Ishikawa (cell line): ENCODE measurements around the gene ASPM.

ENCODE experiments used
- CEBPB ChIP-seq: IDR thresholded peaks from 2 replicates; pipeline ENCODE4 v1.6.1; 2012
- CREB1 ChIP-seq: IDR thresholded peaks from 2 replicates; pipeline ENCODE4 v1.6.1; 2012; ENCODE audit warnings: low read depth
- EGR1 ChIP-seq: IDR thresholded peaks from 2 replicates; pipeline ENCODE4 v1.6.1; 2012
- EP300 ChIP-seq: IDR thresholded peaks from 2 replicates; pipeline ENCODE4 v1.6.1; 2012; ENCODE audit warnings: borderline replicate concordance
- FOXM1 ChIP-seq: IDR thresholded peaks from 2 replicates; pipeline ENCODE4 v1.6.1; 2012; ENCODE audit warnings: low read depth, borderline replicate concordance
- NFIC ChIP-seq: IDR thresholded peaks from 2 replicates; pipeline ENCODE4 v1.6.1; 2012
- RAD21 ChIP-seq: IDR thresholded peaks from 2 replicates; pipeline ENCODE4 v1.6.1; 2012; ENCODE audit warnings: low read depth
- TAF1 ChIP-seq: IDR thresholded peaks from 2 replicates; pipeline ENCODE4 v1.6.1; 2012; ENCODE audit warnings: low read depth, mild to moderate bottlenecking
- TCF12 ChIP-seq: IDR thresholded peaks from 2 replicates; pipeline ENCODE4 v1.6.1; 2012; ENCODE audit warnings: low read depth
- TEAD4 ChIP-seq: IDR thresholded peaks from 2 replicates; pipeline ENCODE4 v1.6.1; 2012
- USF1 ChIP-seq: IDR thresholded peaks from 2 replicates; pipeline ENCODE4 v1.6.1; 2012
- YY1 ChIP-seq: IDR thresholded peaks from 2 replicates; pipeline ENCODE4 v1.6.1; 2012; ENCODE audit warnings: low read depth
- ZBTB7A ChIP-seq: IDR thresholded peaks from 2 replicates; pipeline ENCODE4 v1.6.1; 2012; ENCODE audit warnings: low read depth
- TF ChIP-seq, protein P1 (sequence below): IDR thresholded peaks from 2 replicates; pipeline ENCODE4 v1.6.1; 2012; ENCODE audit warnings: low read depth, mild to moderate bottlenecking
- TF ChIP-seq, protein P2 (sequence below): IDR thresholded peaks from 2 replicates; pipeline ENCODE4 v1.6.1; 2012

Gene ASPM

GRCh38 chr1:197137322-197137721 is 9.1 kb downstream of the ASPM start:
- TF ChIP-seq EP300 (no peak), NFIC (no peak), CREB1 (no peak), CEBPB (no peak), RAD21 (no peak), EGR1 (no peak), FOXM1 (no peak), TAF1 (no peak), ZBTB7A (no peak), USF1 (no peak), TCF12 (no peak), TEAD4 (no peak)
- TF ChIP-seq, protein P1, sequence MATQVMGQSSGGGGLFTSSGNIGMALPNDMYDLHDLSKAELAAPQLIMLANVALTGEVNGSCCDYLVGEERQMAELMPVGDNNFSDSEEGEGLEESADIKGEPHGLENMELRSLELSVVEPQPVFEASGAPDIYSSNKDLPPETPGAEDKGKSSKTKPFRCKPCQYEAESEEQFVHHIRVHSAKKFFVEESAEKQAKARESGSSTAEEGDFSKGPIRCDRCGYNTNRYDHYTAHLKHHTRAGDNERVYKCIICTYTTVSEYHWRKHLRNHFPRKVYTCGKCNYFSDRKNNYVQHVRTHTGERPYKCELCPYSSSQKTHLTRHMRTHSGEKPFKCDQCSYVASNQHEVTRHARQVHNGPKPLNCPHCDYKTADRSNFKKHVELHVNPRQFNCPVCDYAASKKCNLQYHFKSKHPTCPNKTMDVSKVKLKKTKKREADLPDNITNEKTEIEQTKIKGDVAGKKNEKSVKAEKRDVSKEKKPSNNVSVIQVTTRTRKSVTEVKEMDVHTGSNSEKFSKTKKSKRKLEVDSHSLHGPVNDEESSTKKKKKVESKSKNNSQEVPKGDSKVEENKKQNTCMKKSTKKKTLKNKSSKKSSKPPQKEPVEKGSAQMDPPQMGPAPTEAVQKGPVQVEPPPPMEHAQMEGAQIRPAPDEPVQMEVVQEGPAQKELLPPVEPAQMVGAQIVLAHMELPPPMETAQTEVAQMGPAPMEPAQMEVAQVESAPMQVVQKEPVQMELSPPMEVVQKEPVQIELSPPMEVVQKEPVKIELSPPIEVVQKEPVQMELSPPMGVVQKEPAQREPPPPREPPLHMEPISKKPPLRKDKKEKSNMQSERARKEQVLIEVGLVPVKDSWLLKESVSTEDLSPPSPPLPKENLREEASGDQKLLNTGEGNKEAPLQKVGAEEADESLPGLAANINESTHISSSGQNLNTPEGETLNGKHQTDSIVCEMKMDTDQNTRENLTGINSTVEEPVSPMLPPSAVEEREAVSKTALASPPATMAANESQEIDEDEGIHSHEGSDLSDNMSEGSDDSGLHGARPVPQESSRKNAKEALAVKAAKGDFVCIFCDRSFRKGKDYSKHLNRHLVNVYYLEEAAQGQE, result no peak
- TF ChIP-seq, protein P2, sequence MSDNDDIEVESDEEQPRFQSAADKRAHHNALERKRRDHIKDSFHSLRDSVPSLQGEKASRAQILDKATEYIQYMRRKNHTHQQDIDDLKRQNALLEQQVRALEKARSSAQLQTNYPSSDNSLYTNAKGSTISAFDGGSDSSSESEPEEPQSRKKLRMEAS, result no peak

DNA sequence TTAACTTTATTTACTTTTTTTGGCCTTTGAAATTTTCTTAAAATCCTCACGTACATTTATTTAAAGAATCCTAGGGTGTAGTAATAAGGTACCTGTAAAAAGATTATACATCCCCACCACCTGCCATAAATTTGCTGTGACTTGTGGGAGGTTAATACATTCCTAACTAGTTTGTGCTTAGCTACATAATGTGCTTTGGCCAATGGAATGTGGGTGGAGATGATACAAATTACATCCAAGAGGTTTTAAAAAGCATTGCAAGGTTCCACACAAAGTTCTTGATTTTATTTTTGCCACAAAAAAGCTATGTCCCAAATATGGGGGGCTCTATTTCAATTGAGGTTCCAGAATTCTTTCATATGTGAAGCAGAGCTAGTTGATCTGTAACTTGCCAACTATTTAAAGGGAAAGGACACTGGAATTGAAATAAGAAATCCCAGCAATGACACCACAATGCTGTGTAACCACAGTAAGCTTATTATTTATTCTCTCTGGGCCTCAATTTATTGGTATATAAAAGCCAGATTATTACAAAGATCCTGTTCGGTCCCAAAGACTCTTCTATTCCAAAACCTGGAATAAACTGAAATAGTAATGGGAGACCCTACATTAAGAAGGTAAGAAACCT is 15.7 kb downstream of the ASPM start:
- TF ChIP-seq RAD21, result no peak
- peak; percentile 38; the same call in 1 of the 2 replicates for TF ChIP-seq TEAD4

DNA sequence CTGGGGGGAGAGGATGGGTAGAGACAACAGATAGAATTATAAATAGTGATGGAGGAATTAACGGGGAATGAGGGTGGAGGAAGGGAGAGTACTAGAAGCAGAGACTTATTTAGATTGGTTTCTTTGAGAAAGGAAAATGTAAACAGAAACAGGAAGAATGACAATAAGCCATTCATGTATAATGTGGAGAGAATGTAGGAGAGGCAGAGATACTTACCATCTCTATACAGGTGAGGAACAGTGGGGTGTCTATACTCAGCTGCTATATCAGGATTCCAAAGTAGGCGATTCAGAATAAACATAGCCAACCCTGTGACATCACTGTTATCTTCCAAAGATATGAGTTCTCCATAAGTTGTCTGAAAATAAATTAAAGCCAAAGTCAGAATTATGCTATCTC is 16.8 kb downstream of the ASPM start:
- no peak for TF ChIP-seq CEBPB
- no peak for TF ChIP-seq USF1
- TF ChIP-seq RAD21, result no peak
- TF ChIP-seq TAF1, result no peak
- TF ChIP-seq CREB1, result no peak
- TF ChIP-seq TEAD4, result no peak
- TF ChIP-seq TCF12, result no peak
- TF ChIP-seq, protein P2, result no peak

- TF ChIP-seq, protein P2, result no peak
- TF ChIP-seq TEAD4 (no peak), EP300 (no peak), EGR1 (no peak), USF1 (no peak), TCF12 (no peak), RAD21 (no peak), FOXM1 (no peak), TAF1 (no peak), YY1 (no peak), NFIC (no peak), CREB1 (no peak), CEBPB (no peak), ZBTB7A (no peak)
- TF ChIP-seq, protein P1, result no peak
Measured at GRCh38 chr1:197127246-197127912, 19.1 kb downstream of the ASPM start.

DNA sequence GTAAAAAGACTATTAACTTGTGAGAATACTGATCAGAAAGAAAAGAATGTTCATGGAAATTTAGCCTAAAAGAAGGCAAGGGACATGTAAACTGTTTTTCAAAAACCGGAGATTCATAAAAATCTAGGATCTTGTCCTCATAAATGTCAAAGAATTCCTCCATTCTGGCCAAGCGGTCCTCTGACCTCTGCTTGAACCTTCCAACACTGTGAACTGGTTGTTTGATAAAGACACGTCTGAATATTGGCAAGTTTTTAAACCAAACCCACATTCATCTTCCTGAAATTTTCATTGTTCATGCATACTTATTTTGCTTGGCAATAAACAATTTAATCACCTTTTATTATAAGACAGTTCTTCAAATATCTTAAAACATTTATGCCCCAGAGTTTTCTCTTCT is 19.8 kb downstream of the ASPM start:
- TF ChIP-seq, protein P1, result no peak
- TF ChIP-seq TCF12 (no peak), RAD21 (no peak), CEBPB (no peak), YY1 (no peak), ZBTB7A (no peak), EGR1 (no peak)
